HG02623 (cell line): Measurements from ENCODE around the gene NANOS2.

Experiments used
- ATAC-seq: cut with Tn5 transposase; IDR thresholded peaks from one replicate; pipeline ENCODE4 v1.9.1; 2021; ENCODE audit warnings: moderate library complexity; ENCODE audit not compliant: unreplicated experiment

Gene NANOS2

GRCh38 chr19:45931055-45931454 is 16.5 kb upstream of the NANOS2 start:
- no peak for ATAC-seq

- no peak for ATAC-seq
Observed at GRCh38 chr19:45929247-45929646, 14.7 kb upstream of the NANOS2 start.

- ATAC-seq = no peak
Observed at GRCh38 chr19:45927565-45928261, 13.1 kb upstream of the NANOS2 start.

GRCh38 chr19:45924891-45925447 is 10.4 kb upstream of the NANOS2 start:
- ATAC-seq = no peak

- no peak for ATAC-seq
Observed at GRCh38 chr19:45922281-45922680, 7.7 kb upstream of the NANOS2 start.

- no peak for ATAC-seq
Observed at GRCh38 chr19:45920458-45920857, 5.9 kb upstream of the NANOS2 start.

GRCh38 chr19:45919678-45920077 is 5.1 kb upstream of the NANOS2 start:
- ATAC-seq = no peak

- no peak for ATAC-seq
Observed at GRCh38 chr19:45918721-45919120, 4.1 kb upstream of the NANOS2 start.

GRCh38 chr19:45917421-45918091 is 3.0 kb upstream of the NANOS2 start:
- ATAC-seq = no peak

GRCh38 chr19:45911291-45911690 is 3.3 kb downstream of the NANOS2 start:
- no peak for ATAC-seq

GRCh38 chr19:45908956-45909355 is 5.6 kb downstream of the NANOS2 start:
- no peak for ATAC-seq

- ATAC-seq = no peak
Observed at GRCh38 chr19:45906221-45906620, 8.4 kb downstream of the NANOS2 start.

- ATAC-seq = no peak
Observed at GRCh38 chr19:45905011-45905410, 9.6 kb downstream of the NANOS2 start.

GRCh38 chr19:45902651-45903625 is 11.6 kb downstream of the NANOS2 start:
- peak; percentile 81 for ATAC-seq

- no peak for ATAC-seq
Observed at GRCh38 chr19:45901912-45902650, 12.5 kb downstream of the NANOS2 start, which contains the start of gene MYPOP. TSS of gene MYPOP (minus strand) at chr19:45902613. CDS start at chr19:45901773, 840 bp downstream.

- ATAC-seq = no peak
Observed at GRCh38 chr19:45901432-45901911, 13.1 kb downstream of the NANOS2 start.

- ATAC-seq = no peak
Observed at GRCh38 chr19:45900738-45901431, 13.7 kb downstream of the NANOS2 start.

- no peak for ATAC-seq
Observed at GRCh38 chr19:45899919-45900589, 14.5 kb downstream of the NANOS2 start.

- no peak for ATAC-seq
Observed at GRCh38 chr19:45899253-45899652, 15.3 kb downstream of the NANOS2 start.
